Lower lobe of right lung (tissue), 2 donors: ENCODE measurements around the gene SAMD11. TPM values are rescaled to one million over a fixed set of nuclear protein-coding genes. Genes with fewer than 3 reads are reported as not detected.

ENCODE experiments used
- ATAC-seq, 2 donors: fragments of 200-7000 bp; cut with Tn5 transposase; one replicate each; pipeline ENCODE4 v1.9.1; 2020 to 2022; ENCODE audit warnings: mild to moderate bottlenecking in 2 of 2, moderate library complexity in 2 of 2
- DNase-seq: peaks from one replicate; pipeline ENCODE4 v3.0.0-alpha.2; 2020
- H3K27ac ChIP-seq: fragments of 200-600 bp; one replicate; pipeline ENCODE4 v1.8.0; 2022
- H3K27me3 ChIP-seq: fragments of 200-600 bp; one replicate; pipeline ENCODE4 v1.8.0; 2022; ENCODE audit warnings: low read depth
- H3K36me3 ChIP-seq: fragments of 200-600 bp; one replicate; pipeline ENCODE4 v1.8.0; 2022; ENCODE audit warnings: mild to moderate bottlenecking
- H3K4me1 ChIP-seq: fragments of 200-600 bp; one replicate; pipeline ENCODE4 v1.8.0; 2022
- H3K4me3 ChIP-seq: fragments of 200-600 bp; one replicate; pipeline ENCODE4 v1.8.0; 2022; ENCODE audit warnings: mild to moderate bottlenecking
- H3K9me3 ChIP-seq: fragments of 200-600 bp; one replicate; pipeline ENCODE4 v1.8.0; 2022
- CTCF ChIP-seq: fragments of 200-600 bp; IDR thresholded peaks from one replicate; pipeline ENCODE4 v1.8.0; 2022; ENCODE audit warnings: antibody characterized with exemption, mild to moderate bottlenecking
- intact Hi-C: fragments of 100-400 bp; cut with DNase I; formaldehyde crosslinking; loops from one replicate; pipeline ENCODE4 v1.11.0; 2022
- total RNA-seq: library from RNA; stranded (reverse); fragmentation: NEBNext Ultra II Directional; extraction: Animal tissue kit (Norgen Biotek cat#: 25700); gene quantifications from one replicate; pipeline ENCODE4 v1.2.1, GENCODE V29; 2021
- donor health status: DM: no; HTN: yes; CAD: no; lungs with severe emphysema.

SAMD11 gene
- total RNA-seq, 1 donor from 2014 or later = 2.2 TPM

- DNase-seq (no peak), ATAC-seq (no peak)
- H3K36me3 ChIP-seq = no peaks in the 10 kb centered on the region
- peaks cover 16% of the 10 kb centered on the region for H3K4me1 ChIP-seq
- intact Hi-C loops = no loop called here
- H3K27me3 ChIP-seq = peaks cover 72% of the 10 kb centered on the region
- H3K9me3 ChIP-seq = no peaks in the 10 kb centered on the region
- H3K27ac ChIP-seq = no peak overlapping the region
- no peak for TF ChIP-seq CTCF
- H3K4me3 ChIP-seq = no peak overlapping the region
Observed at GRCh38 chr1:971751-972506, 48.2 kb downstream of the SAMD11 start.

DNA sequence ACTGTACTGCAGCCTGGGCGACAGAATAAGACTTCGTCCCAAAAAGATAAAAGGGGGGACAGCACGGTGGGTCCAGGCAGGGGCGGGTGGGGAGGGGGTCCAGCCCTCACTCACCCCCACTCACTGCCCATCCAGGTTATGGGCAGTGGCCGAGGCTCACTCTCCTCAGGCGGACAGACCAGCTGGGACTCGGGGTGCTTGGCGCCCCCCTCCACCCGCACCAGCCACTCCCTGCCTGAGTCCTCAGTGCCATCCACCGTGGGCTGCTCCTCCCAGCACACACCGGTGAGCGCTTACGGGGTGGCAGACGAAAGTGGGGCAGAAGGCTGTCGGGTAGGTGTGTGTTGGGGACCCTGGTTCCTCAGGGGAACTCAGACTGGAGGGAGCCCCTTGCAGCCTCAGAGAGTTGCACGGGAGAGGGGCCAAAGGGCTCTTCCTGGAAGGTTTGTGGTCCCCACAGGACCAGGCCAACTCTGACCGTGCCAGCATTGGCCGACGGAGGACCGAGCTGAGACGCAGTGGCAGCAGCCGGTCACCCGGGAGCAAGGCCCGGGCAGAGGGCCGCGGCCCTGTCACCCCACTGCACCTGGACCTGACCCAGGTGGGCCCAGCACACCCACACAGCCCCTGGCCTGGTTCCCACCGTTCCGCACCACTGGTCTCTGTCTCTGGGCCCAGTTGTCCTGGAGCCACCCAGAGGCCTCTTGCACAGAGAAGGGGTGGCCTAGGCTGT, 49.2 kb downstream of the SAMD11 start:
- TF ChIP-seq CTCF = no peak
- ATAC-seq = no peak
- intact Hi-C loops = no loop called here

DNA sequence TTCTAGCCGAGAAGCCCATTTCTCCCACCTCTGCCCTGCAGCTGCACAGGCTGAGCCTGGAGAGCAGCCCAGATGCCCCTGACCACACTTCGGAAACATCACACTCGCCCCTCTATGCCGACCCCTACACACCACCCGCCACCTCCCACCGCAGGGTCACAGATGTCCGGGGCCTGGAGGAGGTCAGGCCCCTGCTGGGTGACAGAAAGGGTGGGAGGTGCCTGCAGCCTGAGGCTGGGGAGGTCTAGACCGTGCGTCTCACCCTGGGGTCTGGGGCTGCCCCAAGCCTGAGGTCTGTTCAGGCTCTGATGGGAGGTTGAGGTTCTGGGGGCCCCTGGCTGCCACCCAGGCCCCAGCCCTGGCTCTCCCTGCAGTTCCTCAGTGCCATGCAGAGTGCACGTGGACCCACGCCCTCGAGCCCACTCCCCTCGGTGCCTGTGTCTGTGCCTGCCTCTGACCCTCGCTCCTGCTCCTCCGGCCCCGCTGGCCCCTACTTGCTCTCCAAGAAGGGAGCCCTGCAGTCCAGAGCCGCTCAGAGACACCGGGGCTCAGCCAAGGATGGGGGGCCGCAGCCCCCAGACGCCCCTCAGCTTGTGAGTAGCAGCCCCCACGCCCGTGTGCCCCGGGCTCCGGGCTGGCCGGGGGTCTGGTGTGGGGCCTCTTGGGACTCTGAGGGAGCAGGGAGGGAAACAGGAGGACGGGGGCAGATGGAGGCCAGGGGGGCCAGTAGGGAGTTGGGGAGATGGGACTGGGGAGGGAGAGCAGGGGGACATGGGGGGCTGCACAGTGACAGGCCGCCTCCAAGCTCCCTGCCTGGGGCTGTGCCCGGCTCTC, 50.0 kb downstream of the SAMD11 start:
- H3K36me3 ChIP-seq = no peaks in the 10 kb centered on the region
- H3K27me3 ChIP-seq = peaks cover 65% of the 10 kb centered on the region
- no peak for ATAC-seq
- H3K27ac ChIP-seq = no peak overlapping the region
- H3K9me3 ChIP-seq = no peaks in the 10 kb centered on the region
- intact Hi-C loops = no loop called here
- H3K4me1 ChIP-seq = peaks cover 11% of the 10 kb centered on the region
- DNase-seq = no peak
- no peak for TF ChIP-seq CTCF
- H3K4me3 ChIP-seq = no peak overlapping the region

More for the DNA sequence above, 49.2 kb downstream of the SAMD11 start:
- DNase-seq = no peak
- Histone ChIP-seq H3K4me3 (no peak overlapping the region), H3K9me3 (no peaks in the 10 kb centered on the region), H3K27me3 (peaks cover 69% of the 10 kb centered on the region), H3K4me1 (peaks cover 11% of the 10 kb centered on the region), H3K36me3 (no peaks in the 10 kb centered on the region), H3K27ac (no peak overlapping the region)

GRCh38 chr1:974293-974640, 50.5 kb downstream of the SAMD11 start:
- no peak for TF ChIP-seq CTCF
- DNase-seq (no peak), ATAC-seq (no peak)
- peaks cover 64% of the 10 kb centered on the region for H3K27me3 ChIP-seq
- H3K36me3 ChIP-seq = no peaks in the 10 kb centered on the region
- no peaks in the 10 kb centered on the region for H3K9me3 ChIP-seq
- peaks cover 11% of the 10 kb centered on the region for H3K4me1 ChIP-seq
- intact Hi-C loops = no loop called here
- no peak overlapping the region for H3K27ac ChIP-seq
- no peak overlapping the region for H3K4me3 ChIP-seq

DNA sequence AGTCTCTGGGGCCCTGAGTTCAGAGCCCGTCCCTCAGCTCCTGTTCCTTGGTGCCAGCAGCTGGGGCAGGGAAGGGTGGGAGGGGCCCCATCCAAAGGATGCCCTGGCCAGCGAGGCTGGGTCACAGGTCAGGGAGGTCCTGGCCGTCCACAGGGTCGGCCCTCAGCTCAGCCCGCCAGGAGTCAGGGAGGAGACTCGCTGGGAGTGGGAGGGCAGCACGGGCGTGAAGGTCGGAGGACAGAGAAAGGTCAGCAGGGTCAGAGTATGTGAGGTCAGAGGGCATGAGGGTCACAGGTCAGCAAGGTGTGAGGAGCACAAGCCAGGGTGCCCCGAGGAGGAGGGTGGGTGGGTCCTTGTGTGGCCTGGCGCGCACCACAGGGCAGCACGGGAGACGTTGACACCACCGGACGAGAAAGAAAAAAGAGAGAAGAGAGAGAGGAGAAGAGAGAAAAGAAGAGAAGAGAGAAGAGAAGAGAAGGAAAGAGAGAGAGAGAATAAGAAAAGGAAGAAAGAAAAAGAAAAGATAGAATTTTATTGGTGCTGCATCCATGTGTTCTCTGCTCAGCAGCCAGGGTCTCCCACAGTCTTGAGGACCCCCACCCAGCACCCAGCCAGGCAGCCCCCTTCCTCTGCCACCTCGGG, 51.1 kb downstream of the SAMD11 start:
- DNase-seq (no peak), ATAC-seq (no peak)
- H3K4me1 ChIP-seq = peaks cover 11% of the 10 kb centered on the region
- no peak overlapping the region for H3K27ac ChIP-seq
- H3K9me3 ChIP-seq = no peaks in the 10 kb centered on the region
- no peak for TF ChIP-seq CTCF
- intact Hi-C loops = no loop called here
- no peak overlapping the region for H3K4me3 ChIP-seq
- H3K27me3 ChIP-seq = peaks cover 58% of the 10 kb centered on the region
- H3K36me3 ChIP-seq = no peaks in the 10 kb centered on the region
